ENCODE results near the gene PHAF1.

PHAF1 gene

GRCh38 chr16:67109407-67110135 is at the start of gene PHAF1:
PHAF1 (plus strand) TSS chr16:67109941; CDS start chr16:67110176, 235 bp downstream.
- peak; percentile 99 for DNase-seq

- DNase-seq, result no peak
Measured at GRCh38 chr16:67063008-67063407, 46.7 kb upstream of the PHAF1 start.

GRCh38 chr16:67068212-67068753 is 41.5 kb upstream of the PHAF1 start:
- DNase-seq, result no peak

- no peak for DNase-seq
Measured at GRCh38 chr16:67071476-67072048, 38.2 kb upstream of the PHAF1 start.

- DNase-seq, result no peak
Measured at GRCh38 chr16:67075331-67075730, 34.4 kb upstream of the PHAF1 start.

- DNase-seq, result no peak
Measured at GRCh38 chr16:67077871-67078270, 31.9 kb upstream of the PHAF1 start.

GRCh38 chr16:67082100-67082499 is 27.6 kb upstream of the PHAF1 start:
- no peak for DNase-seq

- DNase-seq, result no peak
Measured at GRCh38 chr16:67082891-67083290, 26.9 kb upstream of the PHAF1 start.

GRCh38 chr16:67084345-67085028 is 25.3 kb upstream of the PHAF1 start:
- DNase-seq, result no peak

- DNase-seq, result no peak
Measured at GRCh38 chr16:67086822-67087221, 22.9 kb upstream of the PHAF1 start.

- no peak for DNase-seq
Measured at GRCh38 chr16:67087291-67087690, 22.4 kb upstream of the PHAF1 start.

GRCh38 chr16:67087803-67088202 is 21.9 kb upstream of the PHAF1 start:
- no peak for DNase-seq

GRCh38 chr16:67088551-67088950 is 21.2 kb upstream of the PHAF1 start:
- no peak for DNase-seq

- no peak for DNase-seq
Measured at GRCh38 chr16:67089101-67089500, 20.6 kb upstream of the PHAF1 start.

GRCh38 chr16:67091906-67092566 is 17.7 kb upstream of the PHAF1 start:
- no peak for DNase-seq

GRCh38 chr16:67093098-67093726 is 16.5 kb upstream of the PHAF1 start:
- DNase-seq, result no peak

GRCh38 chr16:67098599-67098998 is 11.1 kb upstream of the PHAF1 start:
- no peak for DNase-seq

- no peak for DNase-seq
Measured at GRCh38 chr16:67100569-67101310, 9.0 kb upstream of the PHAF1 start.

GRCh38 chr16:67101311-67102082 is 8.2 kb upstream of the PHAF1 start:
- no peak for DNase-seq

- DNase-seq, result no peak
Measured at GRCh38 chr16:67104061-67104460, 5.7 kb upstream of the PHAF1 start.

GRCh38 chr16:67104845-67105244 is 4.9 kb upstream of the PHAF1 start:
- DNase-seq, result no peak

All from activated effector memory CD4-positive, alpha-beta T cell treated with anti-CD3 and anti-CD28 coated beads, Interleukin-2, amount 50 U/mL, for 16 hours (primary cell).